Upper lobe of right lung (tissue), 1 donor: ENCODE results near the gene NEGR1. TPM values are rescaled to one million over a fixed set of nuclear protein-coding genes. Genes with fewer than 3 reads are reported as not detected.

Experiments
- ATAC-seq: fragments of 200-7000 bp; cut with Tn5 transposase; one replicate; pipeline ENCODE4 v1.9.1; 2020; ENCODE audit warnings: mild to moderate bottlenecking, moderate library complexity
- DNase-seq: peaks from one replicate; pipeline ENCODE4 v3.0.0-alpha.2; 2020
- H3K27ac ChIP-seq: fragments of 200-600 bp; one replicate; pipeline ENCODE4 v1.8.0; 2022
- H3K27me3 ChIP-seq: fragments of 200-600 bp; one replicate; pipeline ENCODE4 v1.8.0; 2022; ENCODE audit warnings: mild to moderate bottlenecking
- H3K36me3 ChIP-seq: fragments of 200-600 bp; one replicate; pipeline ENCODE4 v1.8.0; 2022
- H3K4me1 ChIP-seq: fragments of 200-600 bp; one replicate; pipeline ENCODE4 v1.8.0; 2022
- H3K4me3 ChIP-seq: fragments of 200-600 bp; one replicate; pipeline ENCODE4 v1.8.0; 2022; ENCODE audit warnings: mild to moderate bottlenecking
- H3K9me3 ChIP-seq: fragments of 200-600 bp; one replicate; pipeline ENCODE4 v1.8.0; 2022
- CTCF ChIP-seq: fragments of 200-600 bp; IDR thresholded peaks from one replicate; pipeline ENCODE4 v1.8.0; 2022; ENCODE audit warnings: antibody characterized with exemption
- intact Hi-C: fragments of 100-400 bp; cut with DNase I; formaldehyde crosslinking; loops from one replicate; pipeline ENCODE4 v1.11.0; 2022
- total RNA-seq: library from RNA; stranded (reverse); fragmentation: NEBNext Ultra II Directional; extraction: Animal tissue kit (Norgen Biotek cat#: 25700); gene quantifications from one replicate; pipeline ENCODE4 v1.2.1, GENCODE V29; 2021
- donor health status: DM: no; HTN: yes; CAD: no; lungs with severe emphysema.

NEGR1 gene
- total RNA-seq, 1 donor from 2014 or later, result 21.4 TPM

- intact Hi-C loops, result no loop called here
- TF ChIP-seq CTCF, result no peak
- no peak overlapping the region for H3K27ac ChIP-seq
- H3K27me3 ChIP-seq, result no peaks in the 10 kb centered on the region
- DNase-seq, result no peak
- H3K4me1 ChIP-seq, result no peaks in the 10 kb centered on the region
- no peak for ATAC-seq
- H3K9me3 ChIP-seq, result no peaks in the 10 kb centered on the region
- no peak overlapping the region for H3K4me3 ChIP-seq
- no peaks in the 10 kb centered on the region for H3K36me3 ChIP-seq
Measured at GRCh38 chr1:71777094-71777493, 505.2 kb downstream of the NEGR1 start.

- Histone ChIP-seq H3K27me3 (no peaks in the 10 kb centered on the region), H3K36me3 (no peaks in the 10 kb centered on the region), H3K9me3 (no peaks in the 10 kb centered on the region), H3K4me3 (no peak overlapping the region), H3K27ac (no peak overlapping the region), H3K4me1 (no peaks in the 10 kb centered on the region)
- DNase-seq (no peak), ATAC-seq (no peak)
- intact Hi-C loops, result no loop called here
- TF ChIP-seq CTCF, result no peak
Measured at GRCh38 chr1:71774705-71775104, 507.6 kb downstream of the NEGR1 start.

GRCh38 chr1:71770121-71770520, 512.2 kb downstream of the NEGR1 start:
- ATAC-seq, result no peak
- Histone ChIP-seq H3K9me3 (no peaks in the 10 kb centered on the region), H3K27me3 (no peaks in the 10 kb centered on the region), H3K4me1 (no peaks in the 10 kb centered on the region), H3K4me3 (no peak overlapping the region), H3K36me3 (no peaks in the 10 kb centered on the region), H3K27ac (no peak overlapping the region)
- DNase-seq, result no peak
- intact Hi-C loops, result no loop called here
- no peak for TF ChIP-seq CTCF

- intact Hi-C loops, result no loop called here
- DNase-seq (no peak), ATAC-seq (no peak)
- H3K4me3 ChIP-seq, result no peak overlapping the region
- no peaks in the 10 kb centered on the region for H3K36me3 ChIP-seq
- H3K27ac ChIP-seq, result no peak overlapping the region
- no peaks in the 10 kb centered on the region for H3K4me1 ChIP-seq
- no peaks in the 10 kb centered on the region for H3K27me3 ChIP-seq
- no peak for TF ChIP-seq CTCF
- H3K9me3 ChIP-seq, result no peaks in the 10 kb centered on the region
Measured at GRCh38 chr1:71766748-71767147, 515.6 kb downstream of the NEGR1 start.

GRCh38 chr1:71762514-71763255, 519.7 kb downstream of the NEGR1 start:
- DNase-seq (no peak), ATAC-seq (no peak)
- H3K4me3 ChIP-seq, result no peak overlapping the region
- H3K9me3 ChIP-seq, result no peaks in the 10 kb centered on the region
- intact Hi-C loops, result no loop called here
- H3K4me1 ChIP-seq, result no peaks in the 10 kb centered on the region
- no peak for TF ChIP-seq CTCF
- H3K27me3 ChIP-seq, result no peaks in the 10 kb centered on the region
- H3K27ac ChIP-seq, result no peak overlapping the region
- H3K36me3 ChIP-seq, result no peaks in the 10 kb centered on the region

GRCh38 chr1:71755441-71755840, 526.9 kb downstream of the NEGR1 start:
- intact Hi-C loops, result no loop called here
- DNase-seq, result no peak
- H3K27ac ChIP-seq, result no peak overlapping the region
- H3K4me3 ChIP-seq, result no peak overlapping the region
- ATAC-seq, result no peak
- no peaks in the 10 kb centered on the region for H3K4me1 ChIP-seq
- no peaks in the 10 kb centered on the region for H3K27me3 ChIP-seq
- no peaks in the 10 kb centered on the region for H3K9me3 ChIP-seq
- no peak for TF ChIP-seq CTCF
- H3K36me3 ChIP-seq, result no peaks in the 10 kb centered on the region
